HS-27A (cell line): ENCODE results near the gene TTC34.

Source experiments
- DNase-seq: peaks from one replicate; pipeline ENCODE4 v3.0.0-alpha.2; 2012; ENCODE audit warnings: low read depth, missing footprints

The TTC34 gene

GRCh38 chr1:2590233-2591141 is 211.0 kb downstream of the TTC34 start:
- DNase-seq = no peak

- DNase-seq = no peak
Observed at GRCh38 chr1:2589431-2590232, 211.9 kb downstream of the TTC34 start.

- no peak for DNase-seq
Observed at GRCh38 chr1:2588661-2589430, 212.6 kb downstream of the TTC34 start.

GRCh38 chr1:2587860-2588571 is 213.5 kb downstream of the TTC34 start:
- no peak for DNase-seq

GRCh38 chr1:2587071-2587859 is 214.2 kb downstream of the TTC34 start:
- DNase-seq = no peak

- DNase-seq = peak; percentile 93
Observed at GRCh38 chr1:2586154-2587070, 215.1 kb downstream of the TTC34 start, which contains the start of gene PRXL2B. TSS of gene PRXL2B (plus strand) at chr1:2586777. CDS start at chr1:2586886, 109 bp downstream.
